DMS114 treated with DMSO at 0.1 percent for 48 hours (cell line): Measurements from ENCODE around the gene COBL.

ENCODE experiments used
- DNase-seq: peaks from one replicate; lab custom pipeline; 2025; ENCODE audit not compliant: unreplicated experiment; lab: John Stamatoyannopoulos, UW

Gene COBL

GRCh38 chr7:51126813-51127617 lies 189.6 kb downstream of the COBL start:
- no peak for DNase-seq

GRCh38 chr7:51126324-51126723 lies 190.3 kb downstream of the COBL start:
- no peak for DNase-seq

- no peak for DNase-seq
These were observed 192.3 kb downstream of the COBL start for GRCh38 chr7:51124321-51124720.

GRCh38 chr7:51123322-51124019 lies 193.1 kb downstream of the COBL start:
- no peak for DNase-seq

- no peak for DNase-seq
These were observed 194.6 kb downstream of the COBL start for GRCh38 chr7:51121931-51122425.

GRCh38 chr7:51121036-51121790 lies 195.4 kb downstream of the COBL start:
- DNase-seq: no peak

- DNase-seq: no peak
These were observed 198.0 kb downstream of the COBL start for GRCh38 chr7:51118628-51119027.

- DNase-seq: no peak
These were observed 202.1 kb downstream of the COBL start for GRCh38 chr7:51114501-51114900.

- DNase-seq: no peak
These were observed 202.6 kb downstream of the COBL start for GRCh38 chr7:51113962-51114361.

GRCh38 chr7:51113560-51113959 lies 203.0 kb downstream of the COBL start:
- no peak for DNase-seq

- DNase-seq: no peak
These were observed 205.2 kb downstream of the COBL start for GRCh38 chr7:51111241-51111940.

- DNase-seq: no peak
These were observed 208.5 kb downstream of the COBL start for GRCh38 chr7:51108134-51108533.

GRCh38 chr7:51104278-51104677 lies 212.3 kb downstream of the COBL start:
- no peak for DNase-seq

- DNase-seq: no peak
These were observed 212.9 kb downstream of the COBL start for GRCh38 chr7:51103718-51104117.

GRCh38 chr7:51102828-51103227 lies 213.8 kb downstream of the COBL start:
- no peak for DNase-seq

GRCh38 chr7:51101111-51101757 lies 215.4 kb downstream of the COBL start:
- no peak for DNase-seq

GRCh38 chr7:51090411-51090810 lies 226.2 kb downstream of the COBL start:
- no peak for DNase-seq

- DNase-seq: no peak
These were observed 231.4 kb downstream of the COBL start for GRCh38 chr7:51085034-51085692.

- no peak for DNase-seq
These were observed 232.5 kb downstream of the COBL start for GRCh38 chr7:51084121-51084520.

GRCh38 chr7:51082940-51083533 lies 233.6 kb downstream of the COBL start:
- no peak for DNase-seq
